Thyroid gland (tissue), 4 donors: ENCODE results near the gene FAM47E. TPM values are rescaled to one million over a fixed set of nuclear protein-coding genes. Genes with fewer than 3 reads are reported as not detected.

Experiments used
- DNase-seq, 2 donors: peaks; one replicate each; pipeline ENCODE4 v3.0.0-alpha.2; 2019
- H3K27ac ChIP-seq, 3 donors: fragments of 200-600 bp; sonication (generic); 1 replicate in 2 of 3; 2 replicates in 1 of 3; pipeline ENCODE4 v1.5.1; 2016 to 2019; ENCODE audit warnings: mild to moderate bottlenecking in 1 of 3, moderate library complexity in 1 of 3
- H3K27me3 ChIP-seq: fragments of 200-600 bp; sonication (generic); one replicate; pipeline ENCODE4 v1.5.1; 2019
- H3K36me3 ChIP-seq, 2 donors: fragments of 200-600 bp; sonication (generic); one replicate each; pipeline ENCODE4 v1.5.1; 2016 to 2019
- H3K4me1 ChIP-seq, 2 donors: fragments of 200-600 bp; sonication (generic); one replicate each; pipeline ENCODE4 v1.5.1; 2017 to 2019
- H3K4me3 ChIP-seq, 3 donors: fragments of 200-600 bp; sonication (generic); replicated peaks in 1 of 3; 1 replicate in 2 of 3; 2 replicates in 1 of 3; pipeline ENCODE4 v1.5.1; 2016; ENCODE audit warnings: mild to moderate bottlenecking in 1 of 3
- H3K9me3 ChIP-seq: fragments of 200-600 bp; sonication (generic); one replicate; pipeline ENCODE4 v1.5.1; 2017
- POLR2A ChIP-seq, 2 donors: fragments of 450-650 bp; IDR thresholded peaks; one replicate each; pipeline ENCODE4 v1.6.1; 2017; ENCODE audit warnings: antibody characterized with exemption in 2 of 2, mild to moderate bottlenecking in 2 of 2, moderate library complexity in 1 of 2
- intact Hi-C: fragments of 100-400 bp; cut with DNase I; formaldehyde crosslinking; loops from one replicate; pipeline ENCODE4 v1.15.1; 2023
- total RNA-seq, 4 donors: library from RNA; depleted of rRNA; stranded (reverse); fragments of >200 nt; gene quantifications; one replicate each; pipeline ENCODE4 v1.2.3, GENCODE V29; 2016
- TF ChIP-seq, protein P1 (sequence below), 6 experiments: fragments of 200-600 bp in 3 of 6; fragments of 450-650 bp in 3 of 6; sonication (generic) in 3 of 6; IDR thresholded peaks; one replicate each; pipeline ENCODE4 v1.5.1; 2016 to 2019; ENCODE audit warnings: antibody characterized with exemption in 6 of 6, mild to moderate bottlenecking in 2 of 6, inconsistent platforms in 1 of 6, moderate library complexity in 1 of 6

FAM47E gene
- total RNA-seq, 4 donors from 2014 or later: 9.7 to 16.9 (median 13.7) TPM

- Histone ChIP-seq H3K4me3 (no peak overlapping the region), H3K9me3 (no peaks in the 10 kb centered on the region), H3K36me3 (no peaks in the 10 kb centered on the region), H3K27me3 (no peaks in the 10 kb centered on the region), H3K27ac (no peak overlapping the region), H3K4me1 (no peaks in the 10 kb centered on the region)
- intact Hi-C loops: no loop called here
- no peak for DNase-seq
- TF ChIP-seq, protein P1, sequence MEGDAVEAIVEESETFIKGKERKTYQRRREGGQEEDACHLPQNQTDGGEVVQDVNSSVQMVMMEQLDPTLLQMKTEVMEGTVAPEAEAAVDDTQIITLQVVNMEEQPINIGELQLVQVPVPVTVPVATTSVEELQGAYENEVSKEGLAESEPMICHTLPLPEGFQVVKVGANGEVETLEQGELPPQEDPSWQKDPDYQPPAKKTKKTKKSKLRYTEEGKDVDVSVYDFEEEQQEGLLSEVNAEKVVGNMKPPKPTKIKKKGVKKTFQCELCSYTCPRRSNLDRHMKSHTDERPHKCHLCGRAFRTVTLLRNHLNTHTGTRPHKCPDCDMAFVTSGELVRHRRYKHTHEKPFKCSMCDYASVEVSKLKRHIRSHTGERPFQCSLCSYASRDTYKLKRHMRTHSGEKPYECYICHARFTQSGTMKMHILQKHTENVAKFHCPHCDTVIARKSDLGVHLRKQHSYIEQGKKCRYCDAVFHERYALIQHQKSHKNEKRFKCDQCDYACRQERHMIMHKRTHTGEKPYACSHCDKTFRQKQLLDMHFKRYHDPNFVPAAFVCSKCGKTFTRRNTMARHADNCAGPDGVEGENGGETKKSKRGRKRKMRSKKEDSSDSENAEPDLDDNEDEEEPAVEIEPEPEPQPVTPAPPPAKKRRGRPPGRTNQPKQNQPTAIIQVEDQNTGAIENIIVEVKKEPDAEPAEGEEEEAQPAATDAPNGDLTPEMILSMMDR (IDR thresholded peaks at IDR 0.05): no peak
- no peak for TF ChIP-seq POLR2A (IDR thresholded peaks at IDR 0.05)
These were observed 73.6 kb downstream of the FAM47E start for GRCh38 chr4:76325072-76325471.

DNA sequence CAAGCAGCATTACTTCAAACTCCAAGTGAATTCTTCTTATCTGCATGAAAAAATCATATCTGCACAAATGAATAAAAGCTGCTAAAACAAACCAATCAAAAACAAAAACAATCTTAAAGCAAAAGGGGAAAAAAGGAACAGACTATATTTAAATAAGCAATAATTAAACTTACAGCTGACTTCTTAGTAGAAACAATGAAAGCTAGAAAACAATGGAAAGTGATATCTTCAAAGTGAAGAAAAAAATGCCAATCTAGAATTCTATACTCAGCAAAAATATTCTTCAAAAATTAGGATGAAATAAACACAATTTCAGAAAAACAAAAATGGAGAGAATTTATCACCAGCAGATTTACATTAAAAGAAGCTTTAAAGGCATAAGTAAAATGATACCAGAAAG lies 75.0 kb downstream of the FAM47E start:
- no peaks in the 10 kb centered on the region for H3K4me1 ChIP-seq
- H3K9me3 ChIP-seq: no peaks in the 10 kb centered on the region
- DNase-seq: no peak
- H3K36me3 ChIP-seq: no peaks in the 10 kb centered on the region
- H3K27me3 ChIP-seq: no peaks in the 10 kb centered on the region
- intact Hi-C loops: no loop called here
- H3K27ac ChIP-seq: no peak overlapping the region
- no peak overlapping the region for H3K4me3 ChIP-seq
- TF ChIP-seq, protein P1 (IDR thresholded peaks at IDR 0.05): no peak
- TF ChIP-seq POLR2A (IDR thresholded peaks at IDR 0.05): no peak

Other genes starting within 250 kb of the FAM47E start
- 1 to 10 TPM in 3 of 4 donors, under 1 TPM in 1; 0.75 to 3.8 (median 1.7) TPM for gene CXCL9, start 244.2 kb upstream of the FAM47E start, total RNA-seq
- 1 to 10 TPM in 1 of 4 donors, not detected in 3; 2.7 TPM for gene CXCL10, start 228.2 kb upstream of the FAM47E start, total RNA-seq
- gene CXCL11, start 215.7 kb upstream of the FAM47E start, total RNA-seq: 1 to 10 TPM in 1 of 4 donors, not detected in 3; 1.3 TPM
- 1 to 10 TPM in 1 of 4 donors, not detected in 3; 2.1 TPM for gene ART3, start 177.0 kb upstream of the FAM47E start, total RNA-seq
- gene NUP54, start 103.3 kb upstream of the FAM47E start, total RNA-seq: 10 to 100 TPM; 37.7 to 49.7 (median 48.8) TPM
- gene SCARB2, start 37.9 kb upstream of the FAM47E start, total RNA-seq: 100 to 1,000 TPM; 178 to 271 (median 206) TPM
- gene STBD1, start 55.0 kb downstream of the FAM47E start, total RNA-seq: 1 to 10 TPM; 1.0 to 2.5 (median 1.4) TPM
- gene CCDC158, start 169.4 kb downstream of the FAM47E start, total RNA-seq: 1 to 10 TPM; 2.0 to 5.8 (median 3.5) TPM
- gene SHROOM3, start 183.5 kb downstream of the FAM47E start, total RNA-seq: 10 to 100 TPM; 41.7 to 77.8 (median 62.0) TPM